Body of pancreas (tissue), 4 donors: ENCODE measurements around the gene ZBTB22. TPM values are rescaled to one million over a fixed set of nuclear protein-coding genes. Genes with fewer than 3 reads are reported as not detected.

Source experiments
- ATAC-seq: fragments of 150-250 bp; one replicate; pipeline ENCODE4 v1.9.1; 2016
- DNase-seq, 4 donors: peaks; one replicate each; pipeline ENCODE4 v3.0.0-alpha.2; 2019
- H3K27ac ChIP-seq, 4 donors: fragments of 200-600 bp; sonication (generic); 1 replicate in 3 of 4; 2 replicates in 1 of 4; pipeline versions ENCODE4 v1.5.1 to v1.6.1; 2016 to 2019; ENCODE audit warnings: mild to moderate bottlenecking in 1 of 4, mixed read lengths in 1 of 4, moderate library complexity in 1 of 4
- H3K27me3 ChIP-seq, 2 donors: fragments of 200-600 bp; sonication (generic); one replicate each; pipeline ENCODE4 v1.6.0; 2016; ENCODE audit warnings: mild to moderate bottlenecking in 1 of 2
- H3K36me3 ChIP-seq, 2 donors: fragments of 200-600 bp; sonication (generic); replicated peaks in 1 of 2; 2 replicates each; pipeline ENCODE4 v1.5.1; 2016; ENCODE audit warnings: low read depth in 2 of 2; ENCODE audit not compliant: insufficient read depth in 1 of 2
- H3K4me1 ChIP-seq: fragments of 200-600 bp; sonication (generic); one replicate; pipeline ENCODE4 v1.6.0; 2016
- H3K4me3 ChIP-seq, 2 donors: fragments of 200-600 bp; sonication (generic); 1 replicate in 1 of 2; 2 replicates in 1 of 2; pipeline ENCODE4 v1.5.1; 2016 to 2019
- H3K9me3 ChIP-seq, 3 donors: fragments of 200-600 bp; sonication (generic); 1 replicate in 2 of 3; 2 replicates in 1 of 3; pipeline ENCODE4 v1.5.1; 2016
- CTCF ChIP-seq, 7 experiments: fragments of 450-650 bp in 4 of 7; fragments of 200-600 bp in 3 of 7; sonication (generic) in 3 of 7; IDR thresholded peaks; one replicate each; pipeline ENCODE4 v1.5.1; 2016 to 2019; ENCODE audit warnings: antibody characterized with exemption in 7 of 7
- POLR2A ChIP-seq, 3 donors: fragments of 450-650 bp; IDR thresholded peaks; one replicate each; pipeline ENCODE4 v1.6.1; 2016; ENCODE audit warnings: antibody characterized with exemption in 3 of 3, mild to moderate bottlenecking in 2 of 3
- WGBS, 2 donors: methylation state at CpG; one replicate each; pipeline ENCODE4 v1.1.5; 2017; 5-methylcytosine and 5-hydroxymethylcytosine counted together
- intact Hi-C: fragments of 100-400 bp; cut with DNase I; formaldehyde crosslinking; loops from one replicate; pipeline ENCODE4 v1.15.1; 2023
- total RNA-seq, 2 donors: library from RNA; depleted of rRNA; stranded (reverse); fragments of >200 nt; gene quantifications; one replicate each; pipeline ENCODE4 v1.1.0, GENCODE V29; 2016

The ZBTB22 gene
- total RNA-seq, 2 donors from 2014 or later = 12.7 to 14.8 TPM

- 0% methylated on average over 22 to 54 of the region's 54 CpGs for WGBS, 2 donors
- Histone ChIP-seq H3K9me3 (no peaks in the 10 kb centered on the region), H3K36me3 (peaks cover 0 to 9% of the 10 kb centered on the region in 2 donors), H3K27me3 (no peaks in the 10 kb centered on the region), H3K4me3 (peak overlapping the region; percentile 44 to 85), H3K27ac (peak overlapping the region; percentile 83 to 99 (median 89)), H3K4me1 (peaks cover 26% of the 10 kb centered on the region)
- intact Hi-C loops = no loop called here
- TF ChIP-seq CTCF (IDR thresholded peaks at IDR 0.05) (peak; percentile 25 to 75 (median 59)), POLR2A (IDR thresholded peaks at IDR 0.05) (peak in 2 of 3 donors; percentile 76 to 80)
- DNase-seq = peak; percentile 90 to 92 (median 90)
- peak; percentile 82 for ATAC-seq
Measured at GRCh38 chr6:33299237-33299944, 18.2 kb downstream of the ZBTB22 start.

GRCh38 chr6:33298773-33299236 lies 18.7 kb downstream of the ZBTB22 start, which contains the start of gene RGL2:
Gene RGL2 (minus strand): TSS chr6:33298942. CDS start chr6:33298610, 332 bp downstream.
- no peaks in the 10 kb centered on the region for H3K27me3 ChIP-seq
- ATAC-seq = peak; percentile 69
- intact Hi-C loops = no loop called here
- H3K4me1 ChIP-seq = peaks cover 26% of the 10 kb centered on the region
- no peaks in the 10 kb centered on the region for H3K9me3 ChIP-seq
- TF ChIP-seq POLR2A (IDR thresholded peaks at IDR 0.05) = no peak
- no peak for TF ChIP-seq CTCF (IDR thresholded peaks at IDR 0.05)
- DNase-seq = peak; percentile 78 to 84 (median 80)
- H3K4me3 ChIP-seq = peak within 1 kb of the TSS; percentile 44 to 85
- H3K36me3 ChIP-seq = peaks cover 0 to 6% of the 10 kb centered on the region in 2 donors
- WGBS, 2 donors = 0% methylated on average over 10 to 23 of the region's 34 CpGs
- H3K27ac ChIP-seq = peak within 1 kb of the TSS; percentile 83 to 99 (median 89)

- TF ChIP-seq POLR2A (IDR thresholded peaks at IDR 0.05) = peak in 2 of 3 donors; percentile 52 to 68
- peak in 1 of 7 experiments; percentile 8 for TF ChIP-seq CTCF (IDR thresholded peaks at IDR 0.05)
- Histone ChIP-seq H3K9me3 (no peaks in the 10 kb centered on the region), H3K4me3 (peak overlapping the region; percentile 44 to 85), H3K4me1 (peaks cover 26% of the 10 kb centered on the region), H3K27ac (peak overlapping the region; percentile 83 to 99 (median 89)), H3K27me3 (no peaks in the 10 kb centered on the region), H3K36me3 (no peaks in the 10 kb centered on the region)
- 1% methylated on average over 39 to 40 of the region's 42 CpGs for WGBS, 2 donors
- DNase-seq (peak; percentile 59 to 83 (median 65)), ATAC-seq (peak; percentile 25)
- intact Hi-C loops = no loop called here
Measured at GRCh38 chr6:33297956-33298772, 19.4 kb downstream of the ZBTB22 start.

- Histone ChIP-seq H3K27ac (peak overlapping the region; percentile 83 to 99 (median 89)), H3K9me3 (no peaks in the 10 kb centered on the region), H3K27me3 (no peaks in the 10 kb centered on the region), H3K4me3 (peak overlapping the region; percentile 11 to 85), H3K36me3 (no peaks in the 10 kb centered on the region), H3K4me1 (peaks cover 26% of the 10 kb centered on the region)
- TF ChIP-seq POLR2A (IDR thresholded peaks at IDR 0.05) (no peak), CTCF (IDR thresholded peaks at IDR 0.05) (no peak)
- DNase-seq (peak; percentile 62 to 80 (median 72)), ATAC-seq (peak; percentile 36)
- whole genome bisulfite sequencing, 2 donors = 8 to 9% methylated on average over 7 to 16 of the region's 16 CpGs
- intact Hi-C loops = no loop called here
Measured at GRCh38 chr6:33297406-33297955, 20.1 kb downstream of the ZBTB22 start.
